Neural cell (in vitro differentiated cells): ENCODE data around the gene TRIM24.

Experiments used
- POLR2AphosphoS5 ChIP-seq: IDR thresholded peaks from 2 replicates; pipeline ENCODE4 v1.6.1; 2012
- RAD21 ChIP-seq: fragments of 450-650 bp; conservative IDR thresholded peaks from 2 replicates; pipeline ENCODE4 v1.6.1; 2014; ENCODE audit warnings: antibody characterized with exemption, mild to moderate bottlenecking, moderate library complexity
- TF ChIP-seq, protein P1 (sequence below): fragments of 450-650 bp; IDR thresholded peaks from 2 replicates; pipeline ENCODE4 v1.5.1; 2014; ENCODE audit warnings: antibody characterized with exemption, mild to moderate bottlenecking, moderate library complexity; ENCODE audit not compliant: poor library complexity, severe bottlenecking
- TF ChIP-seq, protein P2 (sequence below): IDR thresholded peaks from 2 replicates; pipeline ENCODE4 v1.6.1; 2012; ENCODE audit warnings: borderline replicate concordance

DNA sequence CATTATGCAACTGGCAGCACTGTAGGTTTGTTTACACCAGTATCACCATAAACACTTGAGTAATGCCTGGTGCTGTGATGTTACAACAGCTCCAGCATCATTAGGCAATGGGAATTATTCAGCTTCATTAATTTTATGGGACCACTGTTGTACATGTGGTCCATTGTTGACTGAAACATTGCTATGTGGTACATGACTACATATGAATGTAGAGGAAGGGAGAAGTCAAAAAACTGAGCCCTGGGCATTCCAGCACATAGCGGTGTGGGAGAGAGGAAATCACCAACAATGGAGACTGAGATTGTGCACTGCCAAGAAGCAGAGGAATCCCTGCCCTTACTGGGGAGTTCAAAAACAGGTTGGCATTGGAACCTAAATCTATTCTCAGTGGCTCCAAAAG is 89.0 kb downstream of the TRIM24 start:
- TF ChIP-seq, protein P1, sequence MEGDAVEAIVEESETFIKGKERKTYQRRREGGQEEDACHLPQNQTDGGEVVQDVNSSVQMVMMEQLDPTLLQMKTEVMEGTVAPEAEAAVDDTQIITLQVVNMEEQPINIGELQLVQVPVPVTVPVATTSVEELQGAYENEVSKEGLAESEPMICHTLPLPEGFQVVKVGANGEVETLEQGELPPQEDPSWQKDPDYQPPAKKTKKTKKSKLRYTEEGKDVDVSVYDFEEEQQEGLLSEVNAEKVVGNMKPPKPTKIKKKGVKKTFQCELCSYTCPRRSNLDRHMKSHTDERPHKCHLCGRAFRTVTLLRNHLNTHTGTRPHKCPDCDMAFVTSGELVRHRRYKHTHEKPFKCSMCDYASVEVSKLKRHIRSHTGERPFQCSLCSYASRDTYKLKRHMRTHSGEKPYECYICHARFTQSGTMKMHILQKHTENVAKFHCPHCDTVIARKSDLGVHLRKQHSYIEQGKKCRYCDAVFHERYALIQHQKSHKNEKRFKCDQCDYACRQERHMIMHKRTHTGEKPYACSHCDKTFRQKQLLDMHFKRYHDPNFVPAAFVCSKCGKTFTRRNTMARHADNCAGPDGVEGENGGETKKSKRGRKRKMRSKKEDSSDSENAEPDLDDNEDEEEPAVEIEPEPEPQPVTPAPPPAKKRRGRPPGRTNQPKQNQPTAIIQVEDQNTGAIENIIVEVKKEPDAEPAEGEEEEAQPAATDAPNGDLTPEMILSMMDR = no peak
- TF ChIP-seq, protein P2, sequence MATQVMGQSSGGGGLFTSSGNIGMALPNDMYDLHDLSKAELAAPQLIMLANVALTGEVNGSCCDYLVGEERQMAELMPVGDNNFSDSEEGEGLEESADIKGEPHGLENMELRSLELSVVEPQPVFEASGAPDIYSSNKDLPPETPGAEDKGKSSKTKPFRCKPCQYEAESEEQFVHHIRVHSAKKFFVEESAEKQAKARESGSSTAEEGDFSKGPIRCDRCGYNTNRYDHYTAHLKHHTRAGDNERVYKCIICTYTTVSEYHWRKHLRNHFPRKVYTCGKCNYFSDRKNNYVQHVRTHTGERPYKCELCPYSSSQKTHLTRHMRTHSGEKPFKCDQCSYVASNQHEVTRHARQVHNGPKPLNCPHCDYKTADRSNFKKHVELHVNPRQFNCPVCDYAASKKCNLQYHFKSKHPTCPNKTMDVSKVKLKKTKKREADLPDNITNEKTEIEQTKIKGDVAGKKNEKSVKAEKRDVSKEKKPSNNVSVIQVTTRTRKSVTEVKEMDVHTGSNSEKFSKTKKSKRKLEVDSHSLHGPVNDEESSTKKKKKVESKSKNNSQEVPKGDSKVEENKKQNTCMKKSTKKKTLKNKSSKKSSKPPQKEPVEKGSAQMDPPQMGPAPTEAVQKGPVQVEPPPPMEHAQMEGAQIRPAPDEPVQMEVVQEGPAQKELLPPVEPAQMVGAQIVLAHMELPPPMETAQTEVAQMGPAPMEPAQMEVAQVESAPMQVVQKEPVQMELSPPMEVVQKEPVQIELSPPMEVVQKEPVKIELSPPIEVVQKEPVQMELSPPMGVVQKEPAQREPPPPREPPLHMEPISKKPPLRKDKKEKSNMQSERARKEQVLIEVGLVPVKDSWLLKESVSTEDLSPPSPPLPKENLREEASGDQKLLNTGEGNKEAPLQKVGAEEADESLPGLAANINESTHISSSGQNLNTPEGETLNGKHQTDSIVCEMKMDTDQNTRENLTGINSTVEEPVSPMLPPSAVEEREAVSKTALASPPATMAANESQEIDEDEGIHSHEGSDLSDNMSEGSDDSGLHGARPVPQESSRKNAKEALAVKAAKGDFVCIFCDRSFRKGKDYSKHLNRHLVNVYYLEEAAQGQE = no peak
- TF ChIP-seq RAD21 = no peak
- TF ChIP-seq POLR2AphosphoS5 = no peak
